Endothelial cell of umbilical vein (primary cell): ENCODE measurements around the gene ABHD10. TPM values are rescaled to one million over a fixed set of nuclear protein-coding genes. Genes with fewer than 3 reads are reported as not detected.
"Not testable (repeated sequence)": the region's sequence is repeated elsewhere in the genome, so short reads cannot be mapped to it uniquely, and the experiment has no call there.

Experiments used
- BruUV-seq: library from RNA; stranded (reverse); fragments of 400-500 nt; replicated peaks from 2 replicates; lab custom pipeline; 2021; lab: Mats Ljungman, UMichigan
- CTCF ChIA-PET: fragments of 300-600, 350-600 bp; sonication (Branson Sonifier 250); formaldehyde crosslinking; loops from one replicate; lab custom pipeline; 2021; ENCODE audit warnings: antibody characterized with exemption, inconsistent platforms; lab: Charles Lee
- POLR2A ChIA-PET: fragments of 300-600, 350-600 bp; sonication (Branson Sonifier 250); formaldehyde crosslinking; loops from one replicate; lab custom pipeline; 2021; ENCODE audit warnings: antibody characterized with exemption, inconsistent platforms; lab: Charles Lee
- DNase-seq: peaks from one replicate; pipeline ENCODE4 v3.0.0-alpha.2; 2011; ENCODE audit warnings: low read depth, low spot score
- FAIRE-seq: peaks from 2 replicates; lab custom pipeline; 2011; peaks lifted over from hg19 to GRCh38; lab: Jason Lieb, UNC
- H2AFZ ChIP-seq: 2 replicates; pipeline ENCODE4 v1.6.0; 2012; ENCODE audit warnings: low read depth, low read length, control low read depth, inconsistent platforms
- H3K27ac ChIP-seq: 2 replicates; pipeline ENCODE4 v1.5.1; 2011; ENCODE audit warnings: low read depth, mild to moderate bottlenecking, control low read depth, low read length, moderate library complexity; ENCODE audit not compliant: insufficient read depth
- H3K27me3 ChIP-seq, 2 experiments: 2 replicates each; pipeline versions ENCODE4 v1.6.0 to v1.6.1; 2011; ENCODE audit warnings: low read length in 2 of 2, mixed read lengths in 1 of 2; ENCODE audit not compliant: control insufficient read depth in 2 of 2, insufficient read depth in 2 of 2
- H3K36me3 ChIP-seq, 2 experiments: 2 replicates in 1 of 2; 3 replicates in 1 of 2; pipeline ENCODE4 v1.5.1; 2011; ENCODE audit warnings: low read length in 2 of 2, mild to moderate bottlenecking in 1 of 2, moderate library complexity in 1 of 2; ENCODE audit not compliant: control insufficient read depth in 2 of 2, insufficient read depth in 2 of 2; ENCODE audit errors: extremely low read depth in 1 of 2
- H3K4me1 ChIP-seq: 3 replicates; pipeline ENCODE4 v1.5.1; 2011; ENCODE audit warnings: mild to moderate bottlenecking, low read length; ENCODE audit not compliant: control insufficient read depth, insufficient read depth; ENCODE audit errors: extremely low read depth
- H3K4me2 ChIP-seq: 2 replicates; pipeline ENCODE4 v1.6.1; 2011; ENCODE audit warnings: low read length, control low read depth, mixed read lengths; ENCODE audit not compliant: insufficient read depth
- H3K4me3 ChIP-seq, 3 experiments: fragments of 200-600 bp in 1 of 3; sonication (generic), shearing (Covaris generic) in 1 of 3; replicated peaks in 1 of 3; 2 replicates each; pipeline ENCODE4 v1.5.1; 2011 to 2016; ENCODE audit warnings: control low read depth in 3 of 3, low read length in 3 of 3, mild to moderate bottlenecking in 2 of 3, inconsistent platforms in 1 of 3, low read depth in 1 of 3, moderate library complexity in 1 of 3; ENCODE audit not compliant: insufficient read depth in 1 of 3
- H3K79me2 ChIP-seq: 2 replicates; pipeline ENCODE4 v1.6.0; 2012; ENCODE audit warnings: low read length, inconsistent platforms; ENCODE audit not compliant: control insufficient read depth, insufficient read depth
- H3K9ac ChIP-seq: replicated peaks from 2 replicates; pipeline ENCODE3; 2011; ENCODE audit warnings: low read length, control low read depth; ENCODE audit not compliant: insufficient read depth; ENCODE audit errors: extremely low read depth
- H3K9me1 ChIP-seq: replicated peaks from 3 replicates; pipeline ENCODE4 v1.6.0; 2011; ENCODE audit warnings: mild to moderate bottlenecking, low read length; ENCODE audit not compliant: control insufficient read depth, insufficient read depth; ENCODE audit errors: extremely low read depth
- H3K9me3 ChIP-seq: replicated peaks from 2 replicates; pipeline ENCODE4 v1.5.1; 2012; ENCODE audit warnings: low read length, inconsistent platforms; ENCODE audit not compliant: control insufficient read depth, insufficient read depth
- H4K20me1 ChIP-seq: replicated peaks from 2 replicates; pipeline ENCODE3; 2011; ENCODE audit warnings: mild to moderate bottlenecking, low read length; ENCODE audit not compliant: control insufficient read depth, insufficient read depth; ENCODE audit errors: extremely low read depth
- EZH2 ChIP-seq: IDR thresholded peaks from 2 replicates; pipeline ENCODE4 v1.6.1; 2012; ENCODE audit warnings: borderline replicate concordance, low read depth, mild to moderate bottlenecking, moderate library complexity, low read length, inconsistent platforms; ENCODE audit not compliant: severe bottlenecking
- FOS ChIP-seq: IDR thresholded peaks from 2 replicates; pipeline ENCODE4 v1.6.1; 2011; ENCODE audit warnings: mild to moderate bottlenecking, low read length, moderate library complexity, borderline replicate concordance; ENCODE audit not compliant: insufficient read depth
- GATA2 ChIP-seq: IDR thresholded peaks from 2 replicates; pipeline ENCODE4 v1.7.0; 2011; ENCODE audit warnings: low read depth, mild to moderate bottlenecking, moderate library complexity, mixed read lengths, low read length; ENCODE audit not compliant: insufficient read length, insufficient read depth
- JUN ChIP-seq: IDR thresholded peaks from 2 replicates; pipeline ENCODE4 v1.6.1; 2011; ENCODE audit warnings: borderline replicate concordance, low read depth; ENCODE audit not compliant: insufficient read length, insufficient read depth
- MYC ChIP-seq: IDR thresholded peaks from one replicate; pipeline ENCODE4 v1.6.1; 2011; ENCODE audit warnings: mild to moderate bottlenecking, low read depth, low read length
- POLR2A ChIP-seq: IDR thresholded peaks from 2 replicates; pipeline ENCODE4 v1.6.1; 2012; ENCODE audit warnings: low read depth, mild to moderate bottlenecking, control low read depth, low read length
- POLR2AphosphoS5 ChIP-seq: IDR thresholded peaks from 2 replicates; pipeline ENCODE4 v1.6.1; 2012; ENCODE audit warnings: low read depth, mild to moderate bottlenecking, control low read depth, low read length, moderate library complexity; ENCODE audit not compliant: insufficient read depth
- dilution Hi-C: fragments of 300-500 bp; cut with MboI; formaldehyde crosslinking; loops from one replicate; pipeline ENCODE4 v1.15.0; 2019; ENCODE audit warnings: low sequenced_read_pairs; ENCODE audit not compliant: extremely low pct_ligation_motif_present
- intact Hi-C: fragments of 100-400 bp; cut with micrococcal nuclease; formaldehyde crosslinking; loops from one replicate; pipeline ENCODE4 v1.10.0; 2022
- polyA plus RNA-seq, 4 experiments: library from polyadenylated mRNA; depleted of rRNA in 3 of 4; stranded (reverse) in 3 of 4; unstranded in 1 of 4; fragments of >200 nt; gene quantifications; 2 replicates each; pipeline versions ENCODE4 v1.2.1 to v1.2.3, GENCODE V29; 2011 to 2012; ENCODE audit warnings: missing spikeins in 1 of 4
- total RNA-seq: library from RNA; stranded (reverse); gene quantifications from 2 replicates; pipeline ENCODE4 v1.2.3, GENCODE V29; 2021
- TF ChIP-seq, protein P1 (sequence below): IDR thresholded peaks from 2 replicates; pipeline ENCODE4 v1.6.1; 2011; ENCODE audit not compliant: insufficient read depth, insufficient read length
- TF ChIP-seq, protein P2 (sequence below), 2 donors: IDR thresholded peaks; 1 replicate in 1 of 2; 2 replicates in 1 of 2; pipeline ENCODE4 v1.5.1; 2011; ENCODE audit warnings: low read length in 2 of 2, mild to moderate bottlenecking in 2 of 2, moderate library complexity in 2 of 2, control low read depth in 1 of 2, inconsistent platforms in 1 of 2, low read depth in 1 of 2; ENCODE audit not compliant: insufficient read depth in 1 of 2; ENCODE audit errors: extremely low read depth in 1 of 2

The ABHD10 gene
- total and polyA plus RNA-seq, 2 donors (not counting 3 experiments of a cell fraction or from before 2014, with no cell fraction given), result 10.0 to 37.0 TPM

DNA sequence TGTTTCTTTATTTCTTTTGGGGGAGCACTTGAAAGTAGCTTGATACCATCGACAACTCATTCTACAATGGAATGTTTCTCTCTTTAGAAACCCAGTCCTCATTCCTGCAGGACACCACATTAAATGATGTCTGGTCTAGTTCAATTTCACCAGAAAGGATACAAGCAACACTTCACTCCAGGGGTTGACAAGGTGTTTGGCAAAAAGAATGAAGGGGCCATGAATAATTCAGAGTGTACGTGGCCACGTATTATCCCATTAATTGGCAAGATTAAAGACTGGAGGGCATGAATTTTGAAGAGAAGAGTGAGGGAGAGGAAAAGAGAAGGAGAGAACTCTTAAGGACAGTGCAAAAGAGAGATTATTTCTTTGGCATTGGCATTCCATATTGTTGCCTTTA, 56.4 kb downstream of the ABHD10 start:
- DNase-seq (no peak), FAIRE-seq (no peak)
- TF ChIP-seq FOS (no peak), POLR2A (no peak), EZH2 (no peak), GATA2 (no peak), MYC (no peak), POLR2AphosphoS5 (no peak), JUN (no peak)
- TF ChIP-seq, protein P1, sequence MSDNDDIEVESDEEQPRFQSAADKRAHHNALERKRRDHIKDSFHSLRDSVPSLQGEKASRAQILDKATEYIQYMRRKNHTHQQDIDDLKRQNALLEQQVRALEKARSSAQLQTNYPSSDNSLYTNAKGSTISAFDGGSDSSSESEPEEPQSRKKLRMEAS, result no peak
- TF ChIP-seq, protein P2, sequence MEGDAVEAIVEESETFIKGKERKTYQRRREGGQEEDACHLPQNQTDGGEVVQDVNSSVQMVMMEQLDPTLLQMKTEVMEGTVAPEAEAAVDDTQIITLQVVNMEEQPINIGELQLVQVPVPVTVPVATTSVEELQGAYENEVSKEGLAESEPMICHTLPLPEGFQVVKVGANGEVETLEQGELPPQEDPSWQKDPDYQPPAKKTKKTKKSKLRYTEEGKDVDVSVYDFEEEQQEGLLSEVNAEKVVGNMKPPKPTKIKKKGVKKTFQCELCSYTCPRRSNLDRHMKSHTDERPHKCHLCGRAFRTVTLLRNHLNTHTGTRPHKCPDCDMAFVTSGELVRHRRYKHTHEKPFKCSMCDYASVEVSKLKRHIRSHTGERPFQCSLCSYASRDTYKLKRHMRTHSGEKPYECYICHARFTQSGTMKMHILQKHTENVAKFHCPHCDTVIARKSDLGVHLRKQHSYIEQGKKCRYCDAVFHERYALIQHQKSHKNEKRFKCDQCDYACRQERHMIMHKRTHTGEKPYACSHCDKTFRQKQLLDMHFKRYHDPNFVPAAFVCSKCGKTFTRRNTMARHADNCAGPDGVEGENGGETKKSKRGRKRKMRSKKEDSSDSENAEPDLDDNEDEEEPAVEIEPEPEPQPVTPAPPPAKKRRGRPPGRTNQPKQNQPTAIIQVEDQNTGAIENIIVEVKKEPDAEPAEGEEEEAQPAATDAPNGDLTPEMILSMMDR (IDR thresholded peaks at IDR 0.05; ENCODE audit: extremely low read depth in 1 of 2, insufficient read depth in 1 of 2, low read depth in 1 of 2, low read length in 2 of 2), result no peak
- Histone ChIP-seq H3K9me3 (no peaks in the 10 kb centered on the region), H3K27me3 (no peaks in the 10 kb centered on the region), H3K79me2 (no peaks in the 10 kb centered on the region), H3K9me1 (no peaks in the 10 kb centered on the region), H2AFZ (no peak overlapping the region), H3K4me3 (no peak overlapping the region), H3K27ac (no peak overlapping the region), H3K4me2 (no peak overlapping the region), H3K9ac (no peak overlapping the region), H3K36me3 (no peaks in the 10 kb centered on the region), H4K20me1 (no peaks in the 10 kb centered on the region), H3K4me1 (no peaks in the 10 kb centered on the region)
- no TSS peak for BruUV-seq
- dilution Hi-C loops (no loop called here), intact Hi-C loops (no loop called here)
- CTCF ChIA-PET, result interaction anchor here (1.0 to 4.0 kb wide), 3 partner anchors 8 to 34 kb away, joined by 3 to 16 read pairs (median 3); no protein-coding TSS in a partner anchor
- POLR2A ChIA-PET, result no interaction called here

DNA sequence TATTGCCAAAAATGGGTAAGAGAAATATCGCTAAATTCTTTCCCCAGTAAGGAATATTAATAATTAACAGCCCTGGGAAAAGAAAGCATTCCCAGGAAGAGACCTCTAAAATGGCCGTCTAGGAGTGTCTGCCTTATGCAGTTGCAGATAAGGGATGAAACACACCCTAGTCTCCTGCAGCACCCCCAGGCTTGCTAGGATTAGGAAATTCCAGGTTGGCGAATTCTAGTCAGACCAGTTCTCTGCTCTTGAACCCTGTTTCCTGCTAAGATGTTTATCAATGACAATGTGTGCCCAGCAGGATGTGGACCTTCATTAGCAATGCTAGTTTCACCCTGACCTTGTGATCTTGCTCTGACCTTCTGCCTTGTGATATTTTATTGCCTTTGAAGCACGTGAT, 58.4 kb downstream of the ABHD10 start:
- intact Hi-C loops, H3K27me3 ChIP-seq, FAIRE-seq, H3K9me3 ChIP-seq, H3K4me3 ChIP-seq, H3K4me2 ChIP-seq, H3K27ac ChIP-seq, H3K9me1 ChIP-seq, DNase-seq, H3K36me3 ChIP-seq, BruUV-seq, H3K79me2 ChIP-seq, POLR2A ChIA-PET, H4K20me1 ChIP-seq, H3K4me1 ChIP-seq, H3K9ac ChIP-seq, dilution Hi-C loops, H2AFZ ChIP-seq: not testable (repeated sequence)
- CTCF ChIA-PET, result interaction anchor here (0.9 kb wide), 1 partner anchor 321 kb away, joined by 3 read pairs; no protein-coding TSS in a partner anchor
